H1 (cell line): Measurements from ENCODE around the gene MBIP. TPM values are rescaled to one million over a fixed set of nuclear protein-coding genes. Genes with fewer than 3 reads are reported as not detected.

Experiments
- CTCF ChIA-PET: fragments of 300-600 bp; sonication (Branson Sonifier 250); formaldehyde crosslinking; loops from one replicate; lab custom pipeline; 2021; ENCODE audit not compliant: partially characterized antibody; lab: Charles Lee
- POLR2A ChIA-PET: fragments of 300-600 bp; sonication (Branson Sonifier 250); formaldehyde crosslinking; loops from one replicate; lab custom pipeline; 2021; ENCODE audit warnings: inconsistent platforms; ENCODE audit not compliant: partially characterized antibody; lab: Charles Lee
- DNase-seq, 2 experiments: peaks; one replicate each; pipeline versions ENCODE4 v3.0.0 to v3.0.0-alpha.2; 2010 to 2022; ENCODE audit warnings: low spot score in 2 of 2, low read depth in 1 of 2, mixed read lengths in 1 of 2
- FAIRE-seq: peaks from 2 replicates; lab custom pipeline; 2011; peaks lifted over from hg19 to GRCh38; lab: Jason Lieb, UNC
- H2AFZ ChIP-seq: 2 replicates; pipeline ENCODE4 v1.8.1; 2012; ENCODE audit warnings: low read length, inconsistent platforms
- H2AK5ac ChIP-seq: 2 replicates; pipeline ENCODE4 v1.6.1; 2013; ENCODE audit warnings: low read depth, low read length
- H2BK120ac ChIP-seq: replicated peaks from 2 replicates; pipeline ENCODE3; 2013; ENCODE audit warnings: low read depth, low read length, inconsistent platforms
- H2BK12ac ChIP-seq: 2 replicates; pipeline ENCODE4 v1.6.1; 2013; ENCODE audit warnings: low read depth, low read length
- H2BK15ac ChIP-seq: 2 replicates; pipeline ENCODE4 v1.6.1; 2013; ENCODE audit warnings: low read length
- H2BK20ac ChIP-seq: 2 replicates; pipeline ENCODE4 v1.6.1; 2013; ENCODE audit warnings: low read length
- H2BK5ac ChIP-seq: 2 replicates; pipeline ENCODE4 v1.6.1; 2013; ENCODE audit warnings: low read depth, low read length
- H3K14ac ChIP-seq: 2 replicates; pipeline ENCODE4 v1.6.1; 2013; ENCODE audit warnings: inconsistent platforms; ENCODE audit not compliant: insufficient read length
- H3K18ac ChIP-seq: 2 replicates; pipeline ENCODE4 v1.6.1; 2013; ENCODE audit warnings: low read length; ENCODE audit errors: extremely low read depth
- H3K23ac ChIP-seq: 2 replicates; pipeline ENCODE4 v1.6.1; 2013; ENCODE audit warnings: inconsistent platforms; ENCODE audit not compliant: insufficient read length
- H3K23me2 ChIP-seq: 2 replicates; pipeline ENCODE4 v1.6.1; 2013; ENCODE audit warnings: low read depth, low read length
- H3K27ac ChIP-seq: 2 replicates; pipeline ENCODE4 v1.6.1; 2011; ENCODE audit warnings: low read depth, low read length, inconsistent platforms
- H3K27me3 ChIP-seq, 4 experiments: replicated peaks in 1 of 4; 1 replicate in 1 of 4; 2 replicates in 3 of 4; pipeline versions ENCODE4 v1.6.1 to v1.8.1; 2011 to 2013; ENCODE audit warnings: low read length in 3 of 4, mild to moderate bottlenecking in 3 of 4, inconsistent platforms in 2 of 4, mixed read lengths in 2 of 4, moderate library complexity in 1 of 4; ENCODE audit not compliant: control insufficient read depth in 3 of 4, insufficient read depth in 3 of 4; ENCODE audit errors: extremely low read depth in 1 of 4
- H3K36me3 ChIP-seq, 4 experiments: 2 replicates each; pipeline versions ENCODE4 v1.6.1 to v1.8.1; 2011 to 2013; ENCODE audit warnings: mild to moderate bottlenecking in 4 of 4, low read length in 3 of 4, moderate library complexity in 2 of 4, control low read depth in 1 of 4, inconsistent platforms in 1 of 4; ENCODE audit not compliant: insufficient read depth in 4 of 4, control insufficient read depth in 2 of 4
- H3K4ac ChIP-seq: replicated peaks from 2 replicates; pipeline ENCODE3; 2013; ENCODE audit warnings: low read length, low read depth, mixed read lengths, inconsistent platforms; ENCODE audit not compliant: insufficient read length
- H3K4me1 ChIP-seq, 4 experiments: replicated peaks in 1 of 4; 1 replicate in 1 of 4; 2 replicates in 3 of 4; pipeline versions ENCODE4 v1.6.1 to v1.8.1; 2011 to 2013; ENCODE audit warnings: low read length in 3 of 4, inconsistent platforms in 2 of 4, mixed read lengths in 1 of 4; ENCODE audit not compliant: insufficient read depth in 4 of 4, control insufficient read depth in 3 of 4
- H3K4me2 ChIP-seq, 2 experiments: 2 replicates each; pipeline versions ENCODE4 v1.6.1 to v1.8.1; 2011 to 2013; ENCODE audit warnings: low read depth in 2 of 2, low read length in 2 of 2, control low read depth in 1 of 2, inconsistent platforms in 1 of 2, mild to moderate bottlenecking in 1 of 2; ENCODE audit not compliant: insufficient read depth in 1 of 2
- H3K4me3 ChIP-seq, 4 experiments: fragments of 200-600, 300-600 bp in 1 of 4; sonication (generic), shearing (Covaris generic), sonication (Bioruptor Twin) in 1 of 4; 2 replicates each; pipeline versions ENCODE4 v1.5.1 to v1.8.1; 2011 to 2016; ENCODE audit warnings: low read length in 4 of 4, low read depth in 3 of 4, control low read depth in 2 of 4, inconsistent platforms in 2 of 4, mild to moderate bottlenecking in 2 of 4, mixed read lengths in 1 of 4, moderate library complexity in 1 of 4; ENCODE audit not compliant: insufficient read depth in 2 of 4; ENCODE audit errors: extremely low read depth in 1 of 4
- H3K56ac ChIP-seq: replicated peaks from 2 replicates; pipeline ENCODE3; 2013; ENCODE audit warnings: low read depth, mild to moderate bottlenecking, mixed read lengths, low read length, inconsistent platforms; ENCODE audit not compliant: insufficient read length
- H3K79me1 ChIP-seq: 2 replicates; pipeline ENCODE4 v1.6.1; 2013; ENCODE audit warnings: low read depth, low read length, control low read depth
- H3K79me2 ChIP-seq, 2 experiments: 2 replicates each; pipeline versions ENCODE4 v1.6.1 to v1.8.1; 2012 to 2013; ENCODE audit warnings: low read length in 2 of 2, mild to moderate bottlenecking in 2 of 2, inconsistent platforms in 1 of 2; ENCODE audit not compliant: insufficient read depth in 2 of 2, control insufficient read depth in 1 of 2
- H3K9ac ChIP-seq, 4 experiments: replicated peaks in 1 of 4; 1 replicate in 1 of 4; 2 replicates in 3 of 4; pipeline versions ENCODE4 v1.6.1 to v1.8.1; 2011 to 2013; ENCODE audit warnings: low read depth in 3 of 4, low read length in 3 of 4, control low read depth in 2 of 4, mild to moderate bottlenecking in 2 of 4, moderate library complexity in 2 of 4, inconsistent platforms in 1 of 4; ENCODE audit errors: extremely low read depth in 1 of 4
- H3K9me3 ChIP-seq, 2 experiments: 2 replicates each; pipeline versions ENCODE4 v1.6.1 to v1.8.1; 2012 to 2013; ENCODE audit warnings: mild to moderate bottlenecking in 2 of 2, moderate library complexity in 2 of 2, control low read depth in 1 of 2, inconsistent platforms in 1 of 2, low read depth in 1 of 2, low read length in 1 of 2, mixed read lengths in 1 of 2; ENCODE audit not compliant: insufficient read depth in 2 of 2
- H4K20me1 ChIP-seq, 2 experiments: replicated peaks in 1 of 2; 2 replicates each; pipeline versions ENCODE3 to v1.8.1; 2011 to 2013; ENCODE audit warnings: inconsistent platforms in 2 of 2, low read length in 2 of 2, mild to moderate bottlenecking in 1 of 2; ENCODE audit not compliant: insufficient read depth in 2 of 2, control insufficient read depth in 1 of 2
- H4K5ac ChIP-seq: 2 replicates; pipeline ENCODE4 v1.6.1; 2013; ENCODE audit warnings: low read length, low read depth, mixed read lengths, inconsistent platforms; ENCODE audit not compliant: insufficient read length
- H4K8ac ChIP-seq: 2 replicates; pipeline ENCODE4 v1.8.0; 2013; ENCODE audit warnings: mild to moderate bottlenecking, moderate library complexity, low read length, inconsistent platforms; ENCODE audit not compliant: insufficient read depth; ENCODE audit errors: extremely low read depth
- H4K91ac ChIP-seq: replicated peaks from 2 replicates; pipeline ENCODE3; 2013; ENCODE audit warnings: low read length, mixed read lengths, inconsistent platforms; ENCODE audit not compliant: insufficient read length
- HDAC6 ChIP-seq: IDR thresholded peaks from one replicate; pipeline ENCODE4 v1.7.1; 2012; ENCODE audit warnings: low read depth, mild to moderate bottlenecking, inconsistent platforms, low read length, moderate library complexity
- MAFK ChIP-seq: IDR thresholded peaks from 2 replicates; pipeline ENCODE4 v1.6.1; 2012; ENCODE audit warnings: low read depth, mild to moderate bottlenecking, improper control_type of control experiment, low read length
- POU5F1 ChIP-seq: IDR thresholded peaks from 2 replicates; pipeline ENCODE4 v1.6.1; 2011; ENCODE audit warnings: low read depth, mild to moderate bottlenecking, low read length, moderate library complexity
- WGBS, 2 experiments: shearing (Covaris generic) in 1 of 2; methylation state at CpG; one replicate each; pipeline versions ENCODE4 v1.1.6 to v1.1.7; 2013 to 2015; ENCODE audit warnings: low lambda C conversion rate in 2 of 2, mixed read lengths in 2 of 2, inconsistent platforms in 1 of 2, low coverage in 1 of 2, missing lambda C conversion rate in 1 of 2; ENCODE audit not compliant: insufficient replicate concordance in 2 of 2, insufficient coverage in 1 of 2, insufficient read length in 1 of 2; ENCODE audit errors: extremely low coverage in 1 of 2, missing lambda C conversion rate in 1 of 2; 5-methylcytosine and 5-hydroxymethylcytosine counted together
- polyA plus RNA-seq, 7 experiments: library from polyadenylated mRNA; depleted of rRNA in 3 of 7; stranded (reverse) in 5 of 7; unstranded in 2 of 7; fragments of >200 nt in 5 of 7; fragments of 200-250 nt in 2 of 7; gene quantifications; 1 replicate in 5 of 7; 2 replicates in 1 of 7; 4 replicates in 1 of 7; pipeline versions ENCODE4 v1.2.1 to v1.2.3, GENCODE V29; 2011 to 2013; ENCODE audit warnings: missing spikeins in 2 of 7, mixed read lengths in 2 of 7
- total RNA-seq: library from RNA; stranded (reverse); fragmentation: NEBNext Ultra II Directional; extraction: Animal tissue kit (Norgen Biotek cat#: 25700); gene quantifications from 2 replicates; pipeline ENCODE4 v1.2.1, GENCODE V29; 2021

The MBIP gene
- total and polyA plus RNA-seq, 2 of the 8 experiments (the other 6 are each of a cell fraction or from before 2014, with no cell fraction given), result 15.0 to 27.4 TPM

DNA sequence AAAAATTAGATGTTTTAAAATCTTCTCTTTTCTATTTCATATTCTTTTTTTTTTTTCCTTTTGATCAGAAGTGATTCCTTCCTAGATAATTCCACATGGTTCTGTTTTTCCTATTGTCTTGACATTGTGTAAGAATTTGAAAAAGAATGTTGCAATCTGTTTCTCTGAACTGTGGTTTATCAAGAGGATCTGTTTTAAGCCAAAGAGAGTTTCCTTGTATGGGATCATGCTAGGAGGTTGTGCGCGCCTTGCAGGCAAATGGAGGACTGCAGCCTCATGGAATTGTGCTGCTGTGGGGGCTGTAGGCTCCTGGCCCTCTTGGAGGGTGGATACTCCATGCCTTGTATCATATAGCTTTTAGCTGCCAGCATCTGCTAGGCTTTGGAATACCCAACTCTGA is 43.3 kb upstream of the MBIP start:
- no peaks in the 10 kb centered on the region for H4K20me1 ChIP-seq
- H2BK20ac ChIP-seq, result no peak overlapping the region
- no peak overlapping the region for H3K56ac ChIP-seq
- no peak overlapping the region for H3K23ac ChIP-seq
- no peak overlapping the region for H3K14ac ChIP-seq
- H4K5ac ChIP-seq, result no peak overlapping the region
- H3K79me1 ChIP-seq, result no peaks in the 10 kb centered on the region
- no peak overlapping the region for H2AK5ac ChIP-seq
- no peak overlapping the region for H3K4ac ChIP-seq
- no peaks in the 10 kb centered on the region for H3K27me3 ChIP-seq
- no peak overlapping the region for H2AFZ ChIP-seq
- ChIA-PET POLR2A (no interaction called here), CTCF (interaction anchor here (0.6 kb wide), 1 partner anchor 269 kb away, joined by 4 read pairs; no protein-coding TSS in a partner anchor)
- no peak overlapping the region for H3K18ac ChIP-seq
- H3K9me3 ChIP-seq, result no peaks in the 10 kb centered on the region
- DNase-seq (no peak), FAIRE-seq (no peak)
- H3K9ac ChIP-seq, result no peak overlapping the region
- H3K4me2 ChIP-seq, result no peak overlapping the region
- H2BK5ac ChIP-seq, result no peak overlapping the region
- H3K23me2 ChIP-seq, result no peaks in the 10 kb centered on the region
- 83% methylated on average over 2 of the region's 2 CpGs; no CpG with 5 or more reads in 1 of the 2 experiments for WGBS, 2 experiments
- H3K79me2 ChIP-seq, result no peaks in the 10 kb centered on the region
- H3K4me1 ChIP-seq, result no peaks in the 10 kb centered on the region
- H4K91ac ChIP-seq, result no peak overlapping the region
- H3K36me3 ChIP-seq, result no peaks in the 10 kb centered on the region
- no peak overlapping the region for H4K8ac ChIP-seq
- no peak overlapping the region for H2BK120ac ChIP-seq
- H2BK12ac ChIP-seq, result no peak overlapping the region
- H3K27ac ChIP-seq, result no peak overlapping the region
- no peak overlapping the region for H3K4me3 ChIP-seq
- H2BK15ac ChIP-seq, result no peak overlapping the region
- TF ChIP-seq MAFK (no peak), POU5F1 (no peak), HDAC6 (no peak)
